HG02973 (cell line): ENCODE data around the gene FIGN.

Source experiments
- ATAC-seq: cut with Tn5 transposase; IDR thresholded peaks from one replicate; pipeline ENCODE4 v1.9.1; 2021; ENCODE audit warnings: moderate library complexity; ENCODE audit not compliant: unreplicated experiment

FIGN gene

DNA sequence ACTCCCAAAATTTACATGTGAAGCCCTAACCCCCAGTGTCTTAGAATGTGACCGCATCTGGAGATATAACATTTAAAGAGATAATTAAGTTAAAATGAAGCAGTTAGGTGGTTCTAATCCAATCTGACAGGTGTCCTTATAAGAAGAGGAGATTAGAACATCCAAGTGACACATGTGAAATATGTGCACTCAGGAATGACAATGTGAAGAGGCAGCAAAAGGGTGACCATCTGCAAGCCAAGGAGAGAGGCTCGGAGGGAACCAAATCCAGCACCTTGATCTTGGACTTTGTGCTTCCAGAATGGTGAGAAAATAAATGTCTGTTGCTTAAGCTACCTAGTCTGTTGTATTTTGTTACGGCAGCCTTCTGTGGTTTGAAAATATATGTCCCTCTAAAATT is 165.4 kb downstream of the FIGN start:
- ATAC-seq = no peak

DNA sequence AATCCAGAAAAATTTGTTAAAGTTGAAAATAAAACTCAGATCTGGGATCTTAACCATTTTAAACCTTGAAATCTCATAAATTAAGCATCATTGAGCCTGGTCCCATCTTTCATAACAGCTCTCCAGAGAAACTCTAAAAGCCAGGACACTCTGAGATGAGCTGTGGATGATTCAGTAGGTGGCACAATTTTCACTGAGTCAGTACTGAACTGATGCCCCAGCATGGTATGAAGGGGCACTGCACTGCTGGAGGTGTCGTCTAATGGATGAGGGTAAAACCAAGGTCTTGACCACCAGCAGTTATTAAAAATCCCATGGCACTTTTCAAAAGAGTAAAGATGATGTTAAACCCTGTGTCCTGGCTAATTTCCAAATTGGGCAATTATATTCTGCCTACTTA is 170.6 kb downstream of the FIGN start:
- ATAC-seq = no peak

DNA sequence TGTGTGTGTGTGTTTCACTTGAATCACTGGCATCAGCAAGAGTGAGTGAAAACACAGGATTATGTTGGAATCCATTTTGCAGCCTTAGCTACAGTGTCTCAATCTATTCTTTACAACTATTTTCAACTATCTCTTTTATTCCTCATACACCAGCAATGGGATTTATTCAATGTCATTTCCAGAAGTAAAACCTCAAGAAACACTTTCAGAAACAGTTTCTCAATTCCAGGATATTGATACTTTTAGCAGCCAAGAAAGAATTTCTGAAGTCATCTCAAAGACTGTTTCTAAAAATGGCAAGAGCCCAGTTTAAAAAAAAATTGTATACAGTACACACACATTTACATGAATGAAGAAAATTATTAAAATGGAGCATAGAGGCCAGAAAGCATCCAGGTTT is 171.6 kb downstream of the FIGN start:
- no peak for ATAC-seq

DNA sequence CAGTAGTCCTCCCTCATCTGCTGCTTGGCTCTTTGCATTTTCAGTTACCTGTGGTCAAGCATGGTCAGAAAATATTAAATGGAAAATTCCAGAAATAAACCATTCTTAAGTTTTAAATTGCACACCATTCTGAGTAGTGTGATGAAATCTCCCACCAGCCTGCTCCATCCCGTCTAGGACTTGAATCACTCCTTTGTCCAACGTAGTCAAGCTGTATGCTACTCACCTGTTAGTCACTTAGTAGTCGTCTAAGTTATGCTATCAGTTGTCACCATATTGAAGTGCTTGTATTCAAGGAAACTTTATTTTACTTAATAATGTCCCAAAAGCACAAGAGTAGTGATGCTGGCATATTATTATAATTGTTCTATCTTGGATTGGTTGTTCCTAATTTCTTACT is 172.5 kb downstream of the FIGN start:
- ATAC-seq = no peak

DNA sequence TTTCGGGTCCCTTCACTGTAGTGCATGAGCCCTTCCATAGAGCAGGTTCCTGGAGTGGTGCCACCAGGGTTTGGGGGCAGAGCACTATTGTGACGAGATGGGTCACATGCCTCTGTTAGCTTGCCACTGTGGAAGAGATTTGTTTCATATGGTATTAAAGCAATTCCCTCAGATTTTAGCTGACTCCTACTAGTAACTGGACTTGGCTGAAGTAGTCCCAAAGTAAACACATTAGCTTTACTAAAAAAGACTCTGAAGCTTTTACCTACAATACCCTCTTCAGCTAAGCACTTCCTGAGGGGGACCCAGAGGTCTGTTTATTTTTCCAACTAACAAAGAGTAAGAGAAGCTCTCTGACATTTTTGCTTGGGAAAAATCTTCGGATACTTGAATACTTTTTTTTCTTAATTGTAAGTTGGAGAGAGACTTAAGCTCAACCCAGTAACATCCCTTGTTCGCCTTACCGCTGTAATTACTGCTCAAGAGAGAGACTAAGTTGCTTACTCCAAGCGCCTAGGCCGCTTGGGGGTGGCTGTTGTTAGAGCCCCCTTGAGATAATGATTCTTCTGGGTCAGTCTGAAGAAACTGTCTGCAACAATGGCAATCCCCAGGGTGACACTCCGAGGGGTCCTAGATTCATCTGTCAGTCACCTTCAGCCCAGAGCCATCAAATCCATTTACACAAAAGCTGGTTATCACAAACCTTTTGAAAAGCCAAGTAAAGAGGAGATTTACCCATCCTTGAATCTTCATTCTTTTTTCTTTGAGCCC is 177.4 kb downstream of the FIGN start:
- ATAC-seq = no peak

DNA sequence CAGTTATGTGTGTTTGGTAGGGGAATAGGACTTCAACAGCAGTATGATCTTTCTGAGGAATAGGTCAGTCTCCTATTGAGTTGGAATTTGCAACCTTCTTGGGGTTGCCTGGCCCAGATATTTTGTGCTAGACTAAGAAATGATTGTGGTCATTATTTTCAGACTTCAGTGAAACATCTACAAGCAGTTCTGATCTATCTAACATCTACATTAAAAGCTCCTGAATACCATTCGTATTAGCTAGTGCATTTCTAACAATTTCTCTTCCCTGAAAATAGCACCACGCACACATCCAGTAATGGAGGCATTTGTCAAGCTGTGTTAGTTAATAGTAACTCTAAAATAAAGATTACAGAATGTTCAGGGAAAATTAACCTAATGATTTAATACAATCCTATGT is 179.3 kb downstream of the FIGN start:
- ATAC-seq = no peak

DNA sequence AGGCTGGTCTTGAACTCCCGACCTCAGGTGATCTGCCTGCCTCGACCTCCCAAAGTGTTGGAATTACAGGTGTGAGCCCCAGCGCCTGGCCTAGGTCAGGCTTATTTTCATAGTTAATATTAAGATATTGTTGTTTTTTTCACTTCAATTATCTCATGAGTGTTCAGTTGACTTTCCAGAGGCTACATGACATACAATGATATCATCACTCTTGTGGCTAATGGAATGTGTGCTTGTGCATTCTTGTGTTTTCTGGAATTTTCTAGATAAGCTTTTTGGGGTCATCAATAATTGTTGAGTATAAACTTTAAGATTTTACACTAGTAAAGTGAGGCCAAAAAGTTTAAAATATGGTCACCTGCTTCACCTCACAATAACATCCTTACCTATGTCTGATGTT is 180.9 kb downstream of the FIGN start:
- no peak for ATAC-seq

DNA sequence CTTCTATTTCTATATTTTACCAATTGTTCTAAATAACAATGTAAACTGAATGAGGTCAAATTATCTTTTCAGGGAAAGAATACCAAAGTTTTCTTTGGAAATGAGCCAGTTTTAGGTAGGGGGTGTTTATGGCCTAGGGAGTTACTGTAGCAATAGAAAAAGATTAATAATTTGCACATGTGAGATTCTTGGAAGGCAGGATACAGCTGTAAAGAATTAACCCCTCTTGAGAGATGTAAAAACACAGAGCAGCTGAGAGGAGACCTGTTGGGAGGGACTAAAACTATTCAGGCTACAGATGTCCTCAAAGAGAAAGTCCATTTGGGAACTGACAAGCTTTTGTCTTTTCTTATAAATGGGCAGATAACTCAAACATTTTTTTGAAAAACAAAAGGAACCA is 182.2 kb downstream of the FIGN start:
- no peak for ATAC-seq

DNA sequence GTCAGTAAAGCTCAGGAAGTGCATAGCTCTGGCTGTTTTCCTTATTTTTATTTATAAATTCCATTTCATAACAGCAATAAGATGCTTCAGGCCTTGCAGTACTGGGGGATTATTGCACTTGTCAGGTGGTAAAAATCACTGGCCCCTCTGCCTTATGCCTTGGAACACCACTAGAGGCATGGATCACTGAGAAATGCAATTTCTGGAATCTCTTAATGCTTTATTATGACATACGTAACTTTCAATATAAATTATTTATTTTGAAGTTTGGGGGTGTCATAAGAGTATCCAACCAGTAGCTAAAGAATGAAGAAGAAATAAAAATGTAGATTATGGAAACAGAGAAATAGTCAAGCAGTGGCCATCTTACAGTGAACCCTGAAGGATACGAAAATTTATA is 183.1 kb downstream of the FIGN start:
- ATAC-seq = no peak

DNA sequence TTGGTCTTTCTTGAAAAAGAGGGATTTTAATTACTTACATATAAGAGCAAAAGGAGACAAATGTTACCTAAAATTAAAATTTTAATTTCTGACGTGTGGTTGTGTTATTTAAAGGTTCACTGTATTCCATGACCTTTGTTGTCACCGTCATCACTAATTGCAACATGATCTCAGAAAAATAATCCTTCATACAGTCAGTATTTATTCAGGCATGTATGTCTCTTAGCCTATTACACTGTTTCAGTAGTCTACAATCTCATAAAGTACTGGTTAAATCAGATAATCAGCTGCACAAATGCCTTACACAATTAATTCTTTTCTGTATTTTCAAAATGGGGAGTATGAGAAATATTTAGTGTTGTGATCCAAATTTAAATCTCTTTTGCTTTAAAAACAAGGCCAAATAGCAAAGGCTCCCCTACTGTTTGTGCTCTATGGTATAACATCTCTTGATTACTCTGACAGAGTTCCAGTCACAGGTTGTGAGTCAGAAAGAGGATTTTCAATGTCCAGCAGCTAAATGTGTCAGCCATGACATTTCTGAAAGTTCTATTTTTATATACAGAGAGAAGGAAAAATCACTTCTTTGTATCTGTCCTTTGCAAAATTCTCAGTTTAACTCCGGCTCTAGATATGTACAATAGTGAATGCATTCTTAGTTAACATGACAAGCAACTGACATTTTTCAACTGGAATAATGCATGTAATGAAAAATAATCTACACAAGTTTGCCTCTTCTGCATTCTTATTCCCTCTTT is 184.0 kb downstream of the FIGN start:
- ATAC-seq = no peak

DNA sequence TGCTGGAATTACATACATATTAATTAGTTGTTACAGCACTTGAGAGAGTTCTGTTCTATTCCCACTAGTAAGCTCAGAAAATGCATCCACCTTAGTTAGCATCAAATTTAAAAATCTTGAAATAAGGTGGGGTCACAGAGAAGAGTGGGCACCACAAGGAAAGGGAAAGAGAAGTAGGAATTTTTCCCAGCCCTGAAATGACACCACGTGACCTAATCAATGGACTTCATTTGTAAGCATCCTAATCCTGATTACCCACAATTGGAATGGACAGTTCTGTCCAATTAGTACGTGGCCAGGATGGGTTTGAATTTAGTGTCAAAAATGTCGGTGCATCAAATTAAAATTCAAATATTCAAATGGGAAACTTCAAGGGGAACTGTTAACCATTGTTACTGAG is 186.8 kb downstream of the FIGN start:
- no peak for ATAC-seq
